ENCODE data around the gene MAN1C1. TPM values are rescaled to one million over a fixed set of nuclear protein-coding genes. Genes with fewer than 3 reads are reported as not detected.

Gene MAN1C1
- total RNA-seq, 1 donor from 2014 or later, result 0.20 TPM

DNA sequence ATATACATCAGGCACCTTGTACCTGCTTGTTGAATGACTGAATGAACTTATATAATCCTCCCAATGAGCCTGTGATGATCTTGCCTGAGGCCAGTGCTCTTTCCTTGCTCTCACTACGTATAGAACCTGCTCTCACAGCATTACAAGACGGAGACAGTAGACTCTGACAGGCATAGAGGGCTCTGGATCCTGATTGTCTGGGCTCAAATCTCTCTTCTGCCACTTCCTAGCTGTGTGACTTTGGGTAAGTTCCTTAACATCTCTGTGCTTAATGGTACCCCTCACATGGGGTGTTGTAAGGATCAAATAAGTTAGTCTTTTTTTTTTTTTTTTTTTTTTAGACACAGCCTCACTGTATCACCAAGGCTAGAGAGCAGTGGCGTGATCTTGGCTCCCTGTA is 4.2 kb upstream of the MAN1C1 start:
- Mint-ChIP-seq H3K4me1 (peaks cover 20% of the 10 kb centered on the region), H3K36me3 (ENCODE audit: low read depth) (no peaks in the 10 kb centered on the region), H3K27ac (no peak overlapping the region), H3K4me3 (no peak overlapping the region), H3K9me3 (no peaks in the 10 kb centered on the region), H3K27me3 (peaks cover 11% of the 10 kb centered on the region)
- TF ChIP-seq, protein P1, sequence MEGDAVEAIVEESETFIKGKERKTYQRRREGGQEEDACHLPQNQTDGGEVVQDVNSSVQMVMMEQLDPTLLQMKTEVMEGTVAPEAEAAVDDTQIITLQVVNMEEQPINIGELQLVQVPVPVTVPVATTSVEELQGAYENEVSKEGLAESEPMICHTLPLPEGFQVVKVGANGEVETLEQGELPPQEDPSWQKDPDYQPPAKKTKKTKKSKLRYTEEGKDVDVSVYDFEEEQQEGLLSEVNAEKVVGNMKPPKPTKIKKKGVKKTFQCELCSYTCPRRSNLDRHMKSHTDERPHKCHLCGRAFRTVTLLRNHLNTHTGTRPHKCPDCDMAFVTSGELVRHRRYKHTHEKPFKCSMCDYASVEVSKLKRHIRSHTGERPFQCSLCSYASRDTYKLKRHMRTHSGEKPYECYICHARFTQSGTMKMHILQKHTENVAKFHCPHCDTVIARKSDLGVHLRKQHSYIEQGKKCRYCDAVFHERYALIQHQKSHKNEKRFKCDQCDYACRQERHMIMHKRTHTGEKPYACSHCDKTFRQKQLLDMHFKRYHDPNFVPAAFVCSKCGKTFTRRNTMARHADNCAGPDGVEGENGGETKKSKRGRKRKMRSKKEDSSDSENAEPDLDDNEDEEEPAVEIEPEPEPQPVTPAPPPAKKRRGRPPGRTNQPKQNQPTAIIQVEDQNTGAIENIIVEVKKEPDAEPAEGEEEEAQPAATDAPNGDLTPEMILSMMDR (IDR thresholded peaks at IDR 0.05), result no peak
- intact Hi-C loops (cut with micrococcal nuclease), result no loop called here
- POLR2A ChIA-PET, result no interaction called here
- no peak for ATAC-seq (ENCODE audit: low read depth)
- CTCF ChIA-PET, result no interaction called here
- DNase-seq, result no peak

DNA sequence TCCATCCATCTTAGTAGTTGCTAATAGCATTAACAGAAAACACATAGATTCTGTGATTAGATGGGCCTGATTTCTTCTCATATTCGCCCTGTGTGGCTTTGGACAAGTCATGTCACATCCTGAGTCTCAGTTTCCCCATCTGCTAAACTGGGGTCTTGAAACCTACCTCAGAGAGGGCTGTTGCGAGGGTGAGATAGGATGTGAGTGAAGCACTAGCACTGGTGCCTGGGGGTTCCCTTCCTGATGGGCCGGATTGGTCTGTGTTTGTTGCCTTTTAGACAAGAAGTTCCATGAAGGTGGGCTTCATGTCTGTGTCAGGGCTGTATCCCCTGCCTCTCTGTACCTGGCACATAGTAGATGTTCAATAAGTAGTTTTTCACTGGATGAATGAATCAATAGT is 3.5 kb upstream of the MAN1C1 start:
- Mint-ChIP-seq H3K27ac (no peak overlapping the region), H3K9me3 (no peaks in the 10 kb centered on the region), H3K4me3 (no peak overlapping the region), H3K4me1 (peaks cover 22% of the 10 kb centered on the region), H3K27me3 (peaks cover 10% of the 10 kb centered on the region), H3K36me3 (ENCODE audit: low read depth) (no peaks in the 10 kb centered on the region)
- ATAC-seq (ENCODE audit: low read depth), result no peak
- ChIA-PET CTCF (no interaction called here), POLR2A (interaction anchor here (0.8 kb wide), 1 partner anchor 82 kb away, joined by 3 read pairs; no protein-coding TSS in a partner anchor)
- DNase-seq, result no peak
- TF ChIP-seq, protein P1 (IDR thresholded peaks at IDR 0.05), result no peak
- intact Hi-C loops (cut with micrococcal nuclease), result no loop called here

DNA sequence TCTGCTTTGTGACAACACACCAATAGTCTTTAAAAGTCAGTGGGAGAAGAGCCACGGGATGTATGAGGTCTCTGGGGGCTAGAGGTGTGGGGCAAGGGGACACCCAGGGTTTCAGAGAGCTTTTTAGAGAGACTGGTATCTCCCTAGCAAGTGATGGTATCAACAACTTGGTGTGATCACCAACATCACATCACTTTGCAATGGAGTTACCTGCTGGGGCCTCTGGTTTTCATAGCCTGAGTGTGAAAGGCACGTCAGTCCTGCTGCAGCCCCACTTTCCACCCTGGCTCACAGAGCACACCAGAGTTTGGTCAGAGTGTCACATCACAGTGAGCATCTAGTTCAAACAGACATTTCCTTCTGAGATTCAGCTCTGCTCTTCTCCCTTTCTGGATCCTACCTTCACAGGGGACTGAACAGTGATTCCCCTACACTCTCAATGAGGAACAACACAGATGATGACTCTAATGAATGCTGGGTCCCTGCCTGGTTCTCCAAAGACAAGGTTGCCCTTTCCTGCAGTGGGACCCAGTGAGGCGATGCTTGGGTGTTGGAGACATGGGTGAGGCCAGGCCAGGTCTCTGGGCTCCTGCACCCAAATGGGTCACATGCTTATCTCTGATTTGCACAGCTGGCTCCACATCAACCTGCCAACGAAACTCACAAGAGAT is 2.0 kb upstream of the MAN1C1 start:
- Mint-ChIP-seq H3K9me3 (no peaks in the 10 kb centered on the region), H3K4me3 (peak overlapping the region; percentile 11), H3K27me3 (peaks cover 23% of the 10 kb centered on the region), H3K27ac (no peak overlapping the region), H3K36me3 (ENCODE audit: low read depth) (no peaks in the 10 kb centered on the region), H3K4me1 (peaks cover 25% of the 10 kb centered on the region)
- ChIA-PET POLR2A (interaction anchor here (0.7 kb wide), 1 partner anchor 171 kb away, joined by 4 read pairs; no protein-coding TSS in a partner anchor), CTCF (no interaction called here)
- intact Hi-C loops (cut with micrococcal nuclease), result loop anchor here (2.0 to 5.0 kb wide), 5 partner anchors 52 to 383 kb away; partner anchors contain the start of genes MACO1 and PAFAH2
- no peak for ATAC-seq (ENCODE audit: low read depth)
- no peak for DNase-seq
- TF ChIP-seq, protein P1 (IDR thresholded peaks at IDR 0.05), result no peak

DNA sequence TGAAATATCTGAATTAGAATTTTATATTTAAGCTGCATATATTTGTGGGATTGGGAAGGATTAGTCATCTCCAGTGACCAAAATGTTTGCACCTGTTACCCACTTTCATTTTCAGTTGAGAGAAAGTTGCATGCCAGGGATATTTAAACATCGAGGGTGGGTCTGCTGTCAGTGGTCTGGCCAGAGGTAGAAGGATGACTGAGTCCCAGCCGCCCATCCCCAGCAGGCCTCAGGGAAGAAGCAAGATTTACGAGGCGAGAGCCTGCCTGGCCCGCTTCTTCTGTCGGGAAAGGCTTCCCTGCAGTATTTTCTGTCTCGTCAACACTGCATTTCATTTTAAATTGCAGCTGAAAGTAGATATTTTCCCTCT is 1.4 kb upstream of the MAN1C1 start:
- Mint-ChIP-seq H3K27ac (no peak overlapping the region), H3K9me3 (no peaks in the 10 kb centered on the region), H3K36me3 (ENCODE audit: low read depth) (no peaks in the 10 kb centered on the region), H3K4me3 (no peak overlapping the region), H3K27me3 (peaks cover 24% of the 10 kb centered on the region), H3K4me1 (peaks cover 25% of the 10 kb centered on the region)
- ATAC-seq (ENCODE audit: low read depth) (no peak), DNase-seq (no peak)
- TF ChIP-seq, protein P1 (IDR thresholded peaks at IDR 0.05), result no peak
- CTCF ChIA-PET, result no interaction called here
- POLR2A ChIA-PET, result interaction anchor here (0.7 kb wide), 1 partner anchor 171 kb away, joined by 4 read pairs; no protein-coding TSS in a partner anchor
- intact Hi-C loops (cut with micrococcal nuclease), result loop anchor here (2.0 to 5.0 kb wide), 5 partner anchors 53 to 382 kb away; partner anchors contain the start of genes MACO1 and PAFAH2

DNA sequence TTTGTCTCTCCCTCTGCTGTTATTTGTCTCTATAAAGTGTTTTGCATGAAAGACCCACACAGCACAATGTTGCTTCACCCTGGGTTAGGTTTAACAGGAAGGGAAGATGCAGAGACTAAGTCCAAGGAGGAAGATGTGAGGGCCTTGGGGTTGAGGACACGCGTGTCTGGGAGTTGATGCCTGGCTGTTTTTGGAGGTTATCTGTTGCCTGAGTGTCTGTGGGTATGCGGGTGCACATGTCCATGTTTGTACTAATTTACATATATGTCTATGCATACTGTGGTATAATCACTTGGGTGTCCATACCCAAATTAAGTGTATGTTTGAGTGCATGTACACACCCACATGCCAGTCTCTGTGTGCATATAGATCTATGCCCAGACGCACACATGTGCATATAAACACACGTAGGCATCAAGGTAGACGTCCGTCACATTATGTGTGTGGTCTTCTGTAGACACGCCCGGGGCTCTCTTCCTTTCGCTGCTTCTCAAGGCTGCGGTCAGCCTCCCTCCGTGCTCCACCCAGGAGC is 962 bp upstream of the MAN1C1 start:
- POLR2A ChIA-PET, result interaction anchor here (0.7 to 1.0 kb wide), 2 partner anchors 10 to 170 kb away, joined by 3 to 4 read pairs; no protein-coding TSS in a partner anchor
- Mint-ChIP-seq H3K27me3 (peaks cover 28% of the 10 kb centered on the region), H3K4me1 (peaks cover 25% of the 10 kb centered on the region), H3K4me3 (peak overlapping the region; percentile 69), H3K27ac (no peak overlapping the region), H3K9me3 (no peaks in the 10 kb centered on the region), H3K36me3 (ENCODE audit: low read depth) (no peaks in the 10 kb centered on the region)
- DNase-seq (no peak), ATAC-seq (ENCODE audit: low read depth) (no peak)
- TF ChIP-seq, protein P1 (IDR thresholded peaks at IDR 0.05), result no peak
- intact Hi-C loops (cut with micrococcal nuclease), result loop anchor here (2.0 to 5.0 kb wide), 5 partner anchors 53 to 382 kb away; partner anchors contain the start of genes MACO1 and PAFAH2
- CTCF ChIA-PET, result no interaction called here
